ENCODE data around the gene IL27RA.

IL27RA gene

DNA sequence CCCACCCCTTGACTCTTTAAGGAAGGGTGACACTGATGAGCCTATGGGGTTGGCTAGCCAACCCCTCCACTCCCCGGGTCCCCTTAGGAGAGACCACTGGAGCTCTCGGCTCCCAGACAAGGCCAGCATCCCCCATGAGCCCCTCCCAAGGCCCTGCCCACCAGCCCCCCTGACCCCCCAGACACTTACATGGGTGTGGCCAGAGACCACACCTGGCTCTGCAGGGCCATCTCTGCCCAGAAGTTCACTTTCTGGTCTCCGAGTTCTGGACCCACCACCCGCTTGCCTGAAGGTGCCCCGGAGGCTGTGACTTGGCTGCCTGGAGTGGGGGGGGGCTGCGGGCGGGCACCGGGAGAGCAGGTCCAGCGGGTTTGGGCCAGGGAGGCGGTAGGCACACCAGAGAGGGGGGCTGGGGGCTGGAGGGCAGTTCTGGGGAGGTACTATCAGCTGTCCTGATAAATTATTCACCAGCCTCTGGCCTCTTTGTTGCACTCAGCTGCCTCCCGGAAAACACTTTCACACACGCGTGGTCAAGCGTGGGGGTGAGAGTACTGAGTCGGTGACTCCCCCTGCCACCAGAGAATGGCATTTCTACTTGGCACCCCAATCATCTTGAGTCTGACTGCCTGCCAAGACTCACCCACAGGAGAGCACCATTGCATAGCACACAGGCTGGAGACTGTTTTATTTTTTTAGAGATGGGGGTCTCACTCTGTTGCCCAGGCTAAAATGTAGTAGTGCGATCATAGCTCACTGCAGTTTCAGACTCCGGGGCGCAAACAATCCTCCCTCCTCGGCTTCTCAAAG, 30.4 kb downstream of the IL27RA start, which contains the start of gene PALM3:
Gene PALM3 (minus strand): TSS at position 326 of the 807 bp plus-strand sequence. CDS start 96 bp downstream, at position 230.
- no peak for DNase-seq

DNA sequence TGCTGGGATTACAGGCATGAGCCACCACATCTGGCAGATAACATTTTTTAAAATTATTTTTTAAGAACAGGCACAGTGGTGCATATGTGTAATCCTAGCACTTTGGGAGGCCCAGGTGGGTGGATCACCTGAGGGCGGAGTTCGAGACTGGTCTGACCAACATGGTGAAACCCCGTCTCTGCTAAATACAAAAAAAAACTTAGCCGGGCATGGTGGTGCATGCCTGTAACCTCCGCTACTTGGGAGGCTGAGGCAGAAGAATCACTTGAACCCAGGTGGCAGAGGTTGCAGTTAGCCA, 30.9 kb downstream of the IL27RA start:
- DNase-seq = no peak

DNA sequence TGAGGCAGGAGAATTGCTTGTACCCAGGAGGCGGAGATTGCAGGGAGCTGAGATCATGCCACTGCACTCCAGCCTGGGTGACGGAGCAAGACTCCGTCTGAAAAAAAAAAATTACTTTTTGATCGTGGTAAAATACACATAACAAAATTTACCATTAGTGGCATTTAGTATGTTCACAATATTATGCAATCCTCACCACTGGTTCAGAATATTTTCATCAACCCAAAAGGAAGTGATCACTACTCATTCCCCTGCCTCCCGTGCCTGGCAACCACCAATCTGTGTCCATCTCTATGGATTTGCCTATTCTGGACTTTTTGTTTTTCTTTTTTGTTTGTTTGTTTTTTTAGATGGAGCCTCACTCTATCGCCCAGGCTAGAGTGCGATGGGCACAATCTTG, 31.5 kb downstream of the IL27RA start:
- no peak for DNase-seq

DNA sequence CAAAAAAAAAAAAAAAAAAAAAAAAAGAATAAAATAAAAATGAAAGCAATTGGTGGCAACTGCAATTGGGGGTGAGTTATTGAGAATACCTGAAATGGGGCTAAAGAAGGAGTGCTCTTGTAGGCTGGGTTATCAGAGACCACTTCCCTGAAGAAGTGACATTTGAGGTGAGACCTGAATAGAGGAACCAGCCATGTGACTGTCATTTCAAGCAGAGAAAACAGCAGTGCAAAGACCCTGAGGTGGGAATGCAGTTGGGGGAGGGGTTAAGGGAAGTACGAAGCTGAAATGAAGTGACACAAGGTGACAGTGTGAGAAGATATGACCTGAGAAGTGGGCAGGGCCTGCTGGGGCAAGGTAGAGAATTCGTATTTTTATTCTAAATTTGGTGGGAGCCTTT, 34.6 kb downstream of the IL27RA start:
- DNase-seq = no peak

GRCh38 chr19:14070268-14071050, 38.9 kb downstream of the IL27RA start:
- DNase-seq = no peak

GRCh38 chr19:14072535-14073260, 41.1 kb downstream of the IL27RA start, which contains the start of gene MISP3:
Gene MISP3 (plus strand): TSS chr19:14072786. CDS start chr19:14073310, 524 bp downstream.
- DNase-seq = peak; percentile 52

DNA sequence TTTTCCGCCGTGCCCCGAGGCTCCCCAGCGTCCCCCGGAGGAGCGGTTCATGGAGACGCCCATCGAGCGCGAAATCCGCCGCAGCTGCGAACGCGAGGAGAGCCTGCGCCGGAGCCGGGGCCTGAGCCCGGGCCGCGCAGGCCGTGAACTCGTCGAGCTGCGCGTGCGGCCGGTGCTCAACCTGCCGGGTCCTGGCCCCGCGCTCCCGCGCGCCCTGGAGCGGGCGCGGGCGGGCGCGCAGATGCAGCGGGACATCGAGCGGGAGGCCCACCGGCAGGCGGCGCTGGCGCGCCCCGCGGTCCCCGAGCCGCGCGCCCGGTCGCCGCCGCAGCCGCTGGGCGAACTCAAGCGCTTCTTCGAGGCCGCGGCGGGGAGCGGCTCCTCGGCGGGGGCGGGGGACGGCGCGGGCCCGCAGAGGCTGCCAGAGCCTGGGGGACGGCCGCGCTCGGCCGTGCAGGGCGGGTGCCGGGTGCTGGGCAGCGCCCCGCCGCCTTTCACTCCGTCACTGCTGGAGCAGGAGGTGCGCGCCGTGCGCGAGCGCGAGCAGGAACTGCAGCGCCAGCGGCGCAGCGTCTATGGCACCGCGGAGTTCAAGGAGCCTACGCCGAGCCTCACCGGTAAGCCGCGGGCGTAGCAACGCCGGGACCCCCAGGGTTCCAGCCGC, 41.8 kb downstream of the IL27RA start:
- peak; percentile 82 for DNase-seq

GRCh38 chr19:14073925-14074838, 42.6 kb downstream of the IL27RA start:
- peak; percentile 28 for DNase-seq

- DNase-seq = no peak
Observed at GRCh38 chr19:14078411-14078810, 46.8 kb downstream of the IL27RA start.

GRCh38 chr19:14080887-14081796, 49.6 kb downstream of the IL27RA start:
- DNase-seq = peak; percentile 99

GRCh38 chr19:14081797-14082674, 50.5 kb downstream of the IL27RA start:
- DNase-seq = no peak

- no peak for DNase-seq
Observed at GRCh38 chr19:14082675-14082960, 51.1 kb downstream of the IL27RA start.

GRCh38 chr19:14085309-14085995, 53.9 kb downstream of the IL27RA start, which contains the start of gene C19orf67:
Gene C19orf67 (minus strand): TSS chr19:14085783. CDS start chr19:14085627, 156 bp downstream.
- DNase-seq = no peak

- no peak for DNase-seq
Observed at GRCh38 chr19:14086098-14086497, 54.5 kb downstream of the IL27RA start.

DNA sequence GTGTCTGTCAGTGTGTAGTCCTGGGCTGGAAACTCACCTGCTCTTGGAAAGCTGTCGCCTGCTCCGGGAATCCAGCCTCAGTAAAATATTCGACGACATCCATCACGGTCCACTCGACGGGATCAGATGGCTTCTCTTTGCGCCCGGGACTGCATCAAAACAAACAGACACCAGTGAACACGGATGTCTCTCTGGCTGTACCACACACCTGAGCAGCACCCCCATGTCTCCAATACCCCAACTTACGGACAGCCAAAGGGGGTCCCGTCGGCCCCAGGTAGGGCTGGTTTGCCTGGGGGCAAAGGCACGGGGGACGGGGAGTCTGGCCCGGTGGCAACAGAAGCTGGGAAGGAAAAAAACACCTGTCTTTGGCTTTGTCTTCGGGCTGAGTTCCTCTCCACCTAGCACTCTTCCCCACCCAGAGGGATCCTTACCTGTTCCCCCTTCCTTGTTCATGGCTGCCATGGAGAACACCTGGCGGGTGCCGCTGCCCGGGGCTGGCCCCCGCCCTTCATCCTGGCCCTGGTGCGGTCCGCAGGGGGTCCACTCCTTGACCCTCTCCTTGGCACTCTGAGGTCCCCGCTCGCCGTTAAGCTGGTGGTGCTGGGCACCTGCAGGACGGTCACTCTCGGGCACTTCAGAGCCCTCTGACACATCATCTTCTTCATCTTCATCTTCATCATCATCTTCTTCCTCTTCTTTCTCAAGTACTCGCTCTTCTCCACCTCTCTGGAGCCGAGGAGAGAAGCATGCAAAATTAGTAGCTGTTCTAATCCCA, 57.3 kb downstream of the IL27RA start:
- DNase-seq = no peak

DNA sequence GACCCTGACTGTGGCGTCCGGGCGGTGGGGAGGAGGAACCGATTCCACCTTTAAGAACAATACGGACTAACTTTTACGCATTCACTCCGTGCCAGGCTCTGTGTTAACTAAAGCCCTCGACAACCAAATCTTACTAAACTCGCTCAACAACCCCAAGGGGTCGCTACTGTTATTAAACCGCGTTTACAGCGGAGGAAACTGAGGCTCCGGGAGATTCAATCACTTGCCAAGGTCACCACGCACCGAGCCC, 57.8 kb downstream of the IL27RA start:
- DNase-seq = no peak

DNA sequence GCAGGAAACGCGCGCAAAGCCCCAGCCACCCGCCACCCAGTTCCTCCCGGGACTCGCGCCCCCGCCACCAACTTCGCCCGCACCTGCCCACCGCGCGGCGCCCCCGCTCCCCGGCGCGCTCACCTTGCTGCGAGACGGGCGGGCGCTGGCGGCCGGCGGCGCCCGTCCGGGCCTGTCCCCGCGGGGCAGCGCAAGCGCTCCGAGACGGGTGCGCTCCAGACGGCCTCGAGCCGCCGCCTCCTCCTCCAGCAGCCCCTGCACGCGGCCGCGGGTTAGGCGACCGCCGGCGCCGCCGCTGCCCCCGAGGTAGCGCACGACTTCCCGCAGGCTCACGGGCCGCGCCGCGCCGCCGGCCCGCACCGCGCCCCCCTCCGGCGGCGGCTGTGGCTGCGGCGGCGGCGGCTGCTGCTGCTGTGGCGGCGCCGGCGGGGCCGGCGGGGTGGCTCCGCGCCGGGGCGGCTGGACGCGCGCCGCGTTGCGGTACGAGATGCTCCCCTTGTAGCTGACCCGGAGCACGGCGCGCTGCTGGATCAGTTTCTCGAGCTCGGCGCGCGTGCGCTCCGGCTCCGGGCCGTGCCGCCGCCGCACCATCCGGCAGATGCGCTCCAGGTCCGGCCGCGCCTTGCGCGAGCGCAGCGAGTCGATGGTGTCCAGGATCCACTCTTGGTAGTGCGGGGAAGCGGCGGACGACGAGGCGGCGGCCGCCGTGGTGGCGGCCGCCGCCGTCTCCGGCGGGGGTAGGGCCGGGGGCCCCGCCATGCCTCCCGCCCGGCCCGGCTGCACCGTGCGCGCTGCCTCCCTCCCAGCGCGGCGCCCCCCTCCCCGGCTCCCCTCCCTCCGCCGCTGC, 58.3 kb downstream of the IL27RA start:
- peak; percentile 48 for DNase-seq

All from NCI-H1092 treated with DMSO at 0.1 percent for 48 hours (cell line).